GM13976 (cell line): ENCODE results near the gene SORBS1.

Experiments used
- DNase-seq: peaks from one replicate; pipeline ENCODE4 v3.0.0; 2012; ENCODE audit warnings: low spot score
- CTCF ChIP-seq: IDR thresholded peaks from 2 replicates; pipeline ENCODE4 v1.5.1; 2012; ENCODE audit warnings: borderline replicate concordance, mild to moderate bottlenecking; ENCODE audit not compliant: insufficient read depth; ENCODE audit errors: extremely low read depth, missing control alignments, control extremely low read depth
- in situ Hi-C: fragments of 300-500 bp; cut with MboI; formaldehyde crosslinking; loops from one replicate; pipeline ENCODE4 v1.12.0; 2022; ENCODE audit warnings: low sequenced_read_pairs, mixed read lengths, inconsistent platforms; ENCODE audit not compliant: unreplicated experiment

SORBS1 gene

GRCh38 chr10:95506056-95506737 is 55.0 kb downstream of the SORBS1 start:
- no peak for TF ChIP-seq CTCF
- in situ Hi-C loops, result no loop called here
- DNase-seq, result no peak

- in situ Hi-C loops, result no loop called here
- no peak for DNase-seq
- TF ChIP-seq CTCF, result no peak
These were observed 55.5 kb downstream of the SORBS1 start for GRCh38 chr10:95505641-95506040.

GRCh38 chr10:95505084-95505610 is 56.0 kb downstream of the SORBS1 start:
- in situ Hi-C loops, result no loop called here
- DNase-seq, result no peak
- no peak for TF ChIP-seq CTCF

- in situ Hi-C loops, result no loop called here
- no peak for TF ChIP-seq CTCF
These were observed 56.9 kb downstream of the SORBS1 start for GRCh38 chr10:95504246-95504691.

GRCh38 chr10:95503526-95503925 is 57.6 kb downstream of the SORBS1 start:
- in situ Hi-C loops, result no loop called here
- TF ChIP-seq CTCF, result no peak
- no peak for DNase-seq

More at GRCh38 chr10:95504246-95504691, 56.9 kb downstream of the SORBS1 start:
- no peak for DNase-seq

- in situ Hi-C loops, result no loop called here
- no peak for DNase-seq
- no peak for TF ChIP-seq CTCF
These were observed 58.2 kb downstream of the SORBS1 start for GRCh38 chr10:95503001-95503400.

GRCh38 chr10:95502377-95502776 is 58.8 kb downstream of the SORBS1 start:
- in situ Hi-C loops, result no loop called here
- TF ChIP-seq CTCF, result no peak
- DNase-seq, result no peak
